ENCODE data around the gene ZNF385D.

The ZNF385D gene, protein sequence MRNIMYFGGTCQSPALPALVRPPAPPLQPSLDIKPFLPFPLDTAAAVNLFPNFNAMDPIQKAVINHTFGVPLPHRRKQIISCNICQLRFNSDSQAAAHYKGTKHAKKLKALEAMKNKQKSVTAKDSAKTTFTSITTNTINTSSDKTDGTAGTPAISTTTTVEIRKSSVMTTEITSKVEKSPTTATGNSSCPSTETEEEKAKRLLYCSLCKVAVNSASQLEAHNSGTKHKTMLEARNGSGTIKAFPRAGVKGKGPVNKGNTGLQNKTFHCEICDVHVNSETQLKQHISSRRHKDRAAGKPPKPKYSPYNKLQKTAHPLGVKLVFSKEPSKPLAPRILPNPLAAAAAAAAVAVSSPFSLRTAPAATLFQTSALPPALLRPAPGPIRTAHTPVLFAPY

DNA sequence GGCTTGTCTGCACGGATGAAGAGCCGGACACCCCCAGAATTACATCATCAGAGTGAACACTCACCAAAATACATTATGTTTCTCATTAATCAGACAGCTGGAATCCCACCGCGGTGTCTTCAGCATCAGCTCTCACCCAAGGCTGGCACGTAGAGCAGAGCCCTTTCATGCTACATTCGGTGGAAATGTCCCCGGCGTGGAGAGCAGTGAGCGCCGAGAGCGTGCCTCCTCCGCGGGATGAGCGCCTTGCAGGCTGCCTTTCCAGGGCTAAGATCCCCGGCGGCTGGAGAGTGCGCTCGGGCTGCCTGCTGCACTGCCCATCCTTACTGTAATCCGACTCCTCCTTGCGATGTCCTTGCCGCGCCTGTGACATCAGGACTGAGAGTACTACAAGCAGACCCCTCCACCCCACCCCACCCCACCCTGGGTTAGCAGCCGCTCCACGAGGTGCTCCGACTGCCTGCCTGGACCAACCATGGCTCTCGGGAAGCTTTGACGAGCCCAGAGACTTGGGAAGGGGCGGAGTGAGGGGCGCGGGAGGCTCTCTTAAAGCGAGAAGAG lies at the start of gene ZNF385D:
TSS of gene ZNF385D (minus strand) at position 380 of the 561 bp plus-strand sequence. CDS start at position 86, 294 bp downstream.
- DNase-seq, result no peak

DNA sequence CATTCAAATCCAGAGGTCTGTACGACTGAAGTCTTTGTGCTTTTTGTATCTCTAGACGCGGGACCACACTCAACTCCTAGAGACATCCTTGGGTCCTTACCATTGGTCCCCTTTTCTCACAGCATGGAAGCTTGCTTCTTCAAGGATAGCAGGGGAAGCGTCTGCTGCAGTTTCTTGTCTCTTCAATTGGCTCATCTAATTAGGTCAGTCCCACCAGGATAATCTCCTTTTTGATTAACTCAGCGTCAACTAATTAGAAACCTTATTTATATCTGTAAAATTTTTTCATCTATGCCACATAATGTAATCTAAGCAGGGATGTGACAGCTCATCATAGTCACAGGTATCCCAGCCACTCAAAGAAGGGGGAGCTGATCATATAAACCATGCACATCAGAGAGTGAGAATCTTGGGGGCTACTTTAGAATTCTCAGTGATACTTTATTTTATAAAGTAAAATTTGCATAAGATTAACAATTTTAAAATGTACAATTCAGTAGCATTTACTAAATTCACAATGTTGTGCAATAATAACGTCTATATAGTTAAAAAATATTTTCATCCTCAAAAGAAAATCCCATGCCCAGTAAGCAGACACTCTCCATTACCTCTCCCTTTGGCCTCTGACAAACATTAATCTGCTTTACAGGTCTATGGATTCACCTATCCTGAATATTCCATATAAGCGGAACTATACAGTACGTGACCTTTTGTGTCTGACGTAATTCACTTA lies 47.5 kb upstream of the ZNF385D start:
- DNase-seq, result no peak

DNA sequence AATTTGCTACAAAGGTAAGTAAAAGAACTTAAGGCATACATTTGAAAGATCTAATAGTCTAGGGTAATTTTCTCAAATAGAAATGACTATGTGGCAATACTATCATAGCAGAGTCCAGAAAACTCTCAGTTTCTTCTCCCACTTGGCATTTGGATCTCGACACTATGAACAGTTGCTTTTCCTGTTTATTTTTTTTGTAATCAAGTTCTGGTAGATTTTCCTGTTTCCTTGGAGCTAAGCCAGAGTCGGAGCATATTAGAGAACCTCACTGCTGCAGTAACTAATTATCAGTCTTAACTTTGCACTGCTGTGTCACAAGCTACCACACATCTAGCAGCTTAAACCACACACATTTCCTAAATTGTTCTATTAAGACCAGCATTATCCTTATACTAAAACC lies 44.9 kb upstream of the ZNF385D start:
- DNase-seq, result no peak

DNA sequence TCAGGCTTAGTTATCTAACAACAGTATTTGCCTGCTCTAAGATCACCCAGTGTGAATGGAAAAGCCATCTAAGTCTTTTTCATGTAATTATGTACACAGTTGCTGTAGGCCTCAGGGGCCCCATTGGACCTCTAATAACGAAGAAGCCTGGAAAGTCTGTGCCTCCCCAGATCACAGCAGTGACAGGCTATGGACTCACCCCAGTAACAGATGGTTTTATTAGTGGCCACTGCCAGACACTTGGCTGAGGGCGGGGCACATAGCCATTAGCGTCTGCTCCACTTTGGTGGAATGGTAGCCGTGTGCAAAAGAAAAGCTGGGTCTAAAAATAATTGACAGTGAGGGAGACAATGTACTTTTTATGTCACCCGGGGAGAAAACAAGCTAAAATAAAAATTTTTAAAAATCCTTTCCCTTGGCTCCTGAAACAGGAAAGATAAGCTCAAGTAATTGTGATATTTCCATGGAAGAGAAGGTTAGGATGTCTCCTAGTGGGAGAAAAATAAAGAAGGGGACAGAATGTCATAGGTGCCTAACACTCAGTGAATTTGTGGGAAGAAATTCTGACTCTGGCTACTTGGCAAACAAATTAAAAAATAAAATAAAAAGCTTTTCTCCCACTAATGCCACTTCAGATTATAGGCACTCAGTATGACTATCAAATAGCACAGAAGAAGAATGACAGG lies 44.3 kb upstream of the ZNF385D start:
- no peak for DNase-seq

DNA sequence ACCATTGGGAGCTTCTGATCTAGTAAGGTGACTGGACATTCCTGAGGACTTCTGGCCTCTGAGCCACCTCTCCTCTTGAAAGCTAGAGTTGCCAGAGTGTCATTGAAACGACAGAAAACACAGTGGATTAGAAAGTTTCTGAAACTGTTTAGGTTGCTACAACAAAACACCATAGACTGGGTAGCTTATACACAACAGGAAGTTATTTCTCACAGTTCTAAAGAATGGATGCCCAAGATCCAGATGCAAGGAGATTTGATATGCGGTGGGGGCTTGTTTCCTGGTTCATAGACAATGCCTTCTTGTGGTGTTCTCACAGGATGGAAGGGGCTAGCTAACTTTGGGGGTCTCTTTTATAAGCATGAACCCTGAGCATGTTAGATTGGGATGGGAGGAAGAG lies 43.3 kb upstream of the ZNF385D start:
- DNase-seq, result no peak

DNA sequence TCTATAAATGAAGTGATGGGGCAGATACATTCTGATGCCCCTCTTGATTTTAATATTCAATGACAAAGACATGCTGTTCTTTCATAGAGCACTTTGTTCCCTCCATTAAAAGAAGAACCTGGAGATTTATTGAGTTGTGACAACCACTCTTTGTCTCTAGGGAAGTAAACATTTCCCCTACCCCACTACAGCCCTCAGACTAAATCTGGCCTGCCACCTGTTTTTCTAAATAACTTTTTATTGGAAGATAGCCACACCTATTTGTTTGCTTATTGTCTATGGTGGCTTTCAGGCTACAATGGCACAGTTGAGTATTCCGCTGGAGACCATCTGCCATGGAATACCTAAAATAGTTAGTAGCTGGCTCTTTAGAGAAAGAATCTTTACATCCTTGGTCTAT lies 41.2 kb upstream of the ZNF385D start:
- DNase-seq, result no peak

DNA sequence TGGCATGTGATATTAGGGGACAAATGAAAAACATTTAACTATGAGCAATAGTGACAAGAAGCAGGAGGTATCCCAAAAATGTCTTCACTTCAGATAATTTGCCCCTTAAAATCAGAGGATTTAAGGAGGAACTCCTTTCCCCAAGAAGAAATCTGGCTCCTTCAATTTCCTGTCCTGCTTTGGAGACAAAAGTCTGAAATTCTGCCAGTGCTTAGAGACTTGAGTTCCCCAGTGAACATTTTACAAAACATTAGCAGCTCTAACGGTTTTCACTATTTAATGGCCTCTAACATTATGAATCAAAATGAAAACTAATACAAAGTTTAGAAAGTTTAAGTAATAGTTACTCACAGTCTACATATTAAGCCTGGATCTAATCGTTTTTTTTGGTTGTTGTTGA lies 40.3 kb upstream of the ZNF385D start:
- no peak for DNase-seq

DNA sequence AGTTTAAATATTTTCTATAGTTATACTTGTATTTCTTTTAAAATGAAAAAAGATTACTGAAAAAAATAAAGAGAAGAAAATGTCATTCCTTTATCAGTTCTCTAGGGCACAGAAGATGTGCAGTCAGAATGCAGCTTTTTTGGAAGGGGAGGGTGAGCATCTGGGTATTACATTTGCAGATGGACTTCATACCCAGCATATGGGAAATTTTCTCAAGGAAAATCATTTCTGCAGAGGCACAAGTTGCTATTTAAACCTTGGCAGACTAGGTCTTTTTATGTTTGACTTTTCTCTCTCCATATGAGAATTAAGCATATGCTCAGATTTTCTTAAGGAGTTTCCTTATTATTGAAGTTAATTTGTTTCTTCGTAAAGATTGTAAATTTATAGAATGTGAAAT lies 39.5 kb upstream of the ZNF385D start:
- no peak for DNase-seq

DNA sequence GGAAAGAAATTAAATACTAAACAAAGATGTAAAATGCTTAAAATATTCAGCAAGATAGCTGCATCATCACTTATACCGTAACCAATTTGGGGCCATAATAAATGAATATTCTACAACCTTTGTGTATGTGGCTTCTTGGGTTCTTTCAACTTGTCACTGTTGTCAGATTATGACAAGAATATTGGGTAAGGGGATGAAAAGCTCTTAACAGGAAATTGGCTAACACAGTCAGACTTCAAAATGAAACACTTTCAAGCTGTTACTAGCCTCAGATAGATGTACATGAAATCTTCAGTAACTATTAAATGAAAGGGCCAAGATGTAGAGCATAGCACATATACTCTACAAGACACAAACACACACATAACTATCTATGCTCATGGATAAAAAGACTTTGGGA lies 38.7 kb upstream of the ZNF385D start:
- no peak for DNase-seq

DNA sequence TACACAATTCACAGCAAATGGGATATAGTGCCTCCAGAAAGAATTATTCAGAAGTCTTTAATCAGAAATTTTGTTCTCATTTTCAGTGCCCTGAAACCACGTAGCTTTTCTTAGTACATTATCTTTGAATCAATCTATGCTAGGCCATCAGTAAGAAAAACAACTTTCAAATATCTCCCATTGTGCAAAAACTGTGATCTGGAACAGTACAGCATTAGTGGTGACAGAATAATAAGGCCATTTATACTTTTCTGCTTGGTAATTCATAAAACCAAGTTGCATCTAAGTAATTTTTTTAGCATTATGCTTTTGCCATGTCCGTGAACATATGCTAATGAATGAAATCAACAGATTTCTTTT lies 35.4 kb upstream of the ZNF385D start:
- DNase-seq, result no peak

DNA sequence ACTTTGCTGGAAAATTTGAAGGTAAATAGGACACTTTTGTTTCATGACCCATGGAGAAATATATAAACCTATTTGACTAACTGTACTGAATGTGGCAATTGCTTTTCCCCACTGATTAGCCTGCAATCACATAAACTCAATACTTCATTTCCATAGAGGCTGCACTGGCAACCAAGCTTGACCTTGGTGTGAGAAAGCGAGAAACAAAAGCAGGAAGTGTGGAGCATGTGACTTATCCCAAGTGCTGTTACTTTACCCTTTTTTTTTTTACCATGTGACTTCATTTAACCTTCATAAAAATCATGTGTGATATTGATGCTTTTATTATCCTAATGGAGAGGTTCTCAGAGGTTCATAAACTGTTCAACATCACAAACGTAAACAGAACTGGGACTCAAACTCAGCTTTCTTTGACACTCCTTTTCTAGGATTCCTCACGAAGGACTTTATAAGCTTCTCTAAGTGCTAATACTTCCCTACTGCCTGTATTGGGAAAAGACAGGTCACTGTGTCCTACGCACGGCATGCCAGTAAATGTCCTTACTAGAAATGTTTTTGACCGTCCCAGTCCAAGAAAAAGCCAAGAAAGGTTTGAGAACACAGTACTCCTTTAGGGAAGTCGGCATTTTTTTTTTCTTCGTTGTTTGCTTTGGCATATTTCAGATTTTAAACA lies 34.9 kb upstream of the ZNF385D start:
- peak; percentile 6 for DNase-seq

DNA sequence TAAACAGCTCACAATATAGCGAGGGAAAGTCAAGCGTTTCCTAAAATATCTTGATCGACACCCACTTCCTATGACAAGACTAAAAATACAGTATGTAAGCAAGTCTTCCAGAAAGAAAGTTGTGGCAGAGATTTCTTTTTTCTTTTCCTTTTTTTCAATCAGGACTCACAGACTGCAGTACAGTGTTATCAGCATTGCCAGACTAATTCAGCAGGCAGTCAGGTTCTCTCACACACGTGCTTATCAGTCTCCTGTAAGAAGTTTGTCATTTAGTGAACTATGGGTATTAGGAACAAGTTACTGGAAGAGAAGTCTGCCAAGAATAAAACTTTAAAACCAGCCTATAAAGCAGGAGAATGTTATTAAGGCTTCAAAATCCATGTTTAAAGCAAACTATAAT lies 32.8 kb upstream of the ZNF385D start:
- peak; percentile 82 for DNase-seq

DNA sequence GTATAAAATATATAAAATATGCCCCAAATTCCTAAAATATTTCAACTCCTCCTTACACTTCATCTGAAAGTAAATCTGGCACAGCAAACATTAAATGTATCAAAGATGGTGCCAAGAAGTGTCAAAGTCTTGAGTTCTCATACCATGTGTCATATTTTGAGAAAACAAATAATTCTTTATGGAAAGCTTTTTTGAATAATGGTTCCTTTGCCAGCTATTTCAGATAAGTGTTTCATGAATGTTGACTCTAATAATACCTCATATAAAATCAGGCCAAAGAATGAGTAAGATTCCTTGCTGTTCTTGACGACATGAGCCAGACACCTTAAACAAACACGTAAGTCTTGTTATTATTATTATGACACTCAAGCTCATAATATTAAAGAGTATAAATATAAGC lies 30.3 kb upstream of the ZNF385D start:
- no peak for DNase-seq

DNA sequence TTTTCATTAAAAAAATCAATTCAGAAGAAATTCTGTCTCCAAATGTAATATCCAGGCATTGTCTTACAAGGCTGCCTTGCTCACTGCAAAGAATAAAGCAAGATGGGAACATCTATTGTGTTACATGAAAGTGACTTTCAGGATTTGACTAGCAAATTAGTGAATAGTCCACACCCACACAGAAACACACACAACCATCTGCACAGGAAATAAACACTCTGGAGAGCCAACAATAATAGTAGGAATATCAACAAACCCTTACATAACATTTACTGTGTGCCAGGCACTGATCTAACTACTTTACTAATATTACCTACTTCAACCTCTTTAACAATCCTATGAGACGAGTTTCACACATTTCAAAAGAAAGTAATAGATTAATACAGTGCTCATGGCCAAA lies 28.9 kb upstream of the ZNF385D start:
- no peak for DNase-seq

DNA sequence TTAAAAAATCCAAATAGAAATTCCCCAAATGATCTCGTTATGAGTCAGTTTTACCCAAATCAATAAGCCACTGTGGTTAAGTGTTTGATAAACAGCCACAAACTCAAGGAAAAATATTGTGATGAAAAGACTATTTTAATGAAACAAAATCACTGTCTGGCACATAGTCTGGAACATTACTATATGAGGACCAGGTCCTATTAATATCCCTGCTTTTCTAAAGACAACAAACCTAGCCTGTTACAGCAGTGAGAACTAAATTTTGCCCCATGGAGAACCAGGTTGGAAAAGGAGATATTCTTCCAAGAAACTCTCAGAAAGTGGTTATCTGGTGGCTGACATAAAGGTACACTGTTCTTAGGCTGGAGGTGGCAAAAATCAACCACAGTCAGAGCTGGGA lies 27.7 kb upstream of the ZNF385D start:
- no peak for DNase-seq

DNA sequence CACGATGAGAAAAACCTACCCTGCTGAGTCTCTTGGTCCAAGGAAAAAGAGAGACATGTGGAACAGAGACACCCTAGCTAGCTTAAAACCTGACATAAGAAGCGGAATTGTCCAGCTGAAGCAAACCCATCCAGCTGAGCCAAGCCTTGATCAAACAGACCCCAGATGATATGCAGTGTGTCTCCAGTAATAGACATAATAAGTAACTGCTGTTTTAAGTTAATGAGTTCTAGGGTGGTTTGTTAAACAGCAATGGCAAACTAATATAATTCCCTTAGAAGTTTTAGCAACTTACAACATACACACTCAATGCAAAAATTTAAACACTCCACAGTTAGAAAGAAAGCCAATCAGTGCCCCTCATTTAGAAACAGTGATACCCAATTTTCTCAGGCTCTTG lies 26.8 kb upstream of the ZNF385D start:
- DNase-seq, result no peak

DNA sequence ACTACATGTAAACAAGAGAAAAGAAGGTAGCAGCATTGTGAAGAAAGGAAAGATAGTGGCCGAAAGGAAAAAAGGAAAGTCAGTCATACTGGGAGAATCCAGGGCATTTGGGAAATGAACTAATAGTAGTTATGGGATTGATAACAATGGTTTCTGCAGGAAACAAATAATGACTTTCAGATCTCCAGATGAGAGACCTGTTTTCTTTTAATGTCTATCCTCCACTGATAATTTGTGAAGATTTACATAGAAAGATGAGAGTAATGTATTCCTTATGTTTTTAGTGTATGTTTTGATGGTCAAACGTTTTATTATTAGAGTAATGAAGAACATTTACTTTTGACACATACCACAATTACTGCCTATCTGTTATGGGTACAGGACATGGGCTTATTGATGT lies 15.0 kb upstream of the ZNF385D start:
- no peak for DNase-seq

DNA sequence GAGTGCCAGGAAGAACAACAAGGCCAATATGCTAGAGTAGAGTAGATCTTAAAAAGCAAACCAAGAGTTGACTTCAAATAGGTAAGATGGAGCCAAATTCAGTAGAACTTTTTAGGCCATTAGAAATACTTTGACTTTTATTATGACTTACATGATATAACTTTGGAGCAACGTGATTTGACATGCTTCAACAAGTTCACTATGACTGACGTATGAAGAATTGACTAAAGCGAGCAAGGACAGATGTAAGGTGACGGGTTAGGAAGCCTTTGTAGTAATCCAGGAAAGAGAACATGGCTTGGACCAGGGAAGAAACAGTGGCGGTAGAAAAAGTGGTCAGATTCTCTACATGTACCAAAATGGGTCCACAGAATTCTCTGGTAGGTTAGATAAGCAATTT lies 4.9 kb upstream of the ZNF385D start:
- no peak for DNase-seq

DNA sequence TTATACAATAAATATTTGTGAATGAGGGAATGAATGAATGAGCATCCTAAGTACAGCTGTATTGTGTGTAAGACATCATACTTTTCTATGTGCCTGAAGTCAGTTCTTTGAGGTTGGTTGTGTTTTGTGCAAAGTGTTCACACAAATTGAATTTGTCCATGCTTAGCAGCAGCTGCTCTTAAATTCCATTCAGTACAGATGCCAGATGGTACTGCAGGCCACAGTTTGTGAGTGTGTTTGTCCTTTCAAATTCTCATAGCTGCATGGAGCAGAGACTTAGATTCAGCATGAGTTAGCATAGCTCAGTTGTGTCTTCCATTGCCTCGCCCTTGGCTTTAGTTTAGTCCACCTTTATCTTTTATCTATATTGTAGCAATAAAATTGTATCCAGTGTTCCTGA lies 3.8 kb upstream of the ZNF385D start:
- DNase-seq, result no peak

DNA sequence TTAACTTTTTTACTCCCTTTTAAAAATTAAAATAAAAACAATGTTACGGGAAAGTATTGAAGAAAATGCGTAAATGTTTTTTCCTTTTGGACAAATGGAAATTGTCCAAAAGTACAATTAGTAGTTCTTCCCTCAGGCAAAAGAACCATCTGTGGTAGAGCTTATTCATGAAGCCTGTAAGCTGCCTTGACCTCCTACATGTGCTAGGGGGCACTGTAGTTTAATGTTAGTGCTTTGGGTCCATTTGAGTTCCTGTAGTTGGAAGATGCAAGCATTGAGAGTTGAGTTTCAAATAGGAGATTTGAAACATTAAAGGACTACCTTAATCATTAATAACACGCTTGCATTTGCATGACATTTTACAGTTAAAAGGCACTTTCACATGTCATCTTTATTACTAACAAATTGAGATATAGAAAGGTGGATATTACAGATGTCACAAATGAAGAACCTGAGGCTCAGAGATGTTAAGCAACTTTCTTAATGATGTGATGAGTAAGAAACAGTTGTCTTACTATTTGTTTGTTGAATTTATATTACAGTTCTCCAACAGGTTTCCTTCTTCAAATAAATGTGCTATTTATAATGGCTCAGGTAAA lies 1.8 kb upstream of the ZNF385D start:
- peak; percentile 61 for DNase-seq

DNA sequence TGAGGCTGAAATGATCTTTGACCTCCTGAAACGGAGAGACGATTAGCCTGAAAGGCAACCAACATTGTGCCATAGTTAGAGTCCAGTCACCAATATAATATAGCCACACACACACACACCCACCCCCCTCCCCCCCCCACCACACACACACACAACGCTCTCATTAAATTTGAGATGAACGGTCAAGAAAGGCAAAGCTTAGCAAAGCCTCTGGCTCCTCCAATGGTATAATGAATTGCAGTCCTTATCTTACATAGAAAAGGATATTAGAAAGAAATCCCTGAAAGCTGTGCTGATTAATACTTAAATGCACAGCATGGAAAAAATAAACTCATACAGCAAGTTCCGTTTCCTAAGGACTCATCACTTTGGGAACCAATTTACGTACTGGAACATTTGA lies 876 bp upstream of the ZNF385D start:
- no peak for DNase-seq

DNA sequence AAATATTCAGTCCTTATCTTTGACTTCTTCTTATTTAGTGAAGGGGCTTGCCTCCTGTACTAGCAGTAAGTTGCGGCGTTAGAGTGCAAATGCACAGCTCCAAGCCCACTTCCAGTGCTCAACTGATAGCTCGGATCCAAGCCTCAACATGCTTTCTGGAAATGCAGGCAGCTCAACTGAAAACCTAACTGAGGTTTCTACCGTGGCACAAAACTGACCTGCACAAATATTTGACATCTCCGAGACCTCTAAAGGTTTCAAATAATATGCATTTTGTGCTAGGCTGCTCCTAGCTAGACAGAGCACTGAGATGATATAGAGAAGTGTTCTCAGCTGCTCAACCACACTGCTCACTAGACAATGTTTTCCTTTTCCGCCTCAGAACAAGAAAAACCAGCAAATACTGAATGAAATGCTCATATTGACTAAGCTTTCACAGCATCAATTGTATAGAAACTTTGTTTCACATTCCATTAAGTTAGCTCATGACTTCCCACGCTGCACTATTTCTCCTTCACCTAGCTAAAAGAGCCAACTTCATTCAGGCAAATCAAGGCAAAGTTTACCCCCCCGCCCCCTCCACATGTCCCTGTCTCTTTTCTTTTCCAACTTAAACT lies 822 bp downstream of the ZNF385D start:
- no peak for DNase-seq
